GM21515 (cell line): ENCODE results near the gene DNPEP.
"Not testable (repeated sequence)": the region's sequence is repeated elsewhere in the genome, so short reads cannot be mapped to it uniquely, and the experiment has no call there.

Source experiments
- ATAC-seq: cut with Tn5 transposase; IDR thresholded peaks from one replicate; pipeline ENCODE4 v1.9.1; 2021; ENCODE audit not compliant: unreplicated experiment

The DNPEP gene

DNA sequence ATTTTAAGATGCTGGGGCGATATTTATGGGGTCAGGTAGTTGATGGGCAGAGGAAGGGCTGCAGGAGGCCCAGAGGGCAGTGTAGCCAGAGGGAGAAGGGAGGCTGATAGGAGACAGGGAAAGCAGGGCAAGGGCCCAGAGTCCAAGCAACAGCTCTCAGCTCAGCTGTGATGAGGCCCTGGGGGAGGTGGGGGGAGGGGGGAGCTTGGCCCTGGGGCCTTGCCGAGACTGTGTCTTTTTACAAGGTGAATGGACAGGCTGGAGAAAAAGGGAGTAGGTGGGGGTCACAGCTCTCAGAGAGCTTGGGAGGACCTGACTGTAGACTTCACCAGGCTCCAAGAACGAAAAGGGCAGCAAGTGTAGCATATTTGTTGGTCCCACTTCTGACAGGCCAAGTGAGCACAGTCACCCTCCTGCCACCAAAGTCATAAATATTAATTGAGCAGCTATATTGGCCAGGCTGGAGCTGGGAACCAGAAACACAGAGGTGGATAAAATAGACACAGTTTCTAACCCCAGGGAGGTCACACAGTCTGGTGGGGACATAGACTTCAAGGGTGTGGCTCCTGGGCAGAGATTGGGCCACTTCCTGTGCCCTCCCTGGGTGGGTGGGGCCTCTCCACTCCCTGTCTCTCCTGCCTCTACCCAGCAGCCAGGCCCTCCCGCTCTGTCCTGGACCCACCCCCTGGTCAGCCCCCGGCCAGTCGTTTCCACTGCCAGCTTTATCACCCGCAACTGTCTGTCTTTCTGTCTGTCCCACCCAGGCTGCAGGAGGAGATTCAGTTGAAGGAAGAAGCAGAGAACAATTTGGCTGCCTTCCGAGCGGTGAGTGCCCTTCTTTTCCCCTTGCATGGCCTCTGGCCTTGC is 31.9 kb upstream of the DNPEP start:
- no peak for ATAC-seq

- no peak for ATAC-seq
These were observed 31.3 kb upstream of the DNPEP start for GRCh38 chr2:219419012-219419324.

- no peak for ATAC-seq
These were observed 30.7 kb upstream of the DNPEP start, which contains the start of gene DES for GRCh38 chr2:219418155-219419011. DES (plus strand) TSS chr2:219418377; CDS start chr2:219418463, 86 bp downstream.

GRCh38 chr2:219417374-219417773 is 29.7 kb upstream of the DNPEP start:
- no peak for ATAC-seq

DNA sequence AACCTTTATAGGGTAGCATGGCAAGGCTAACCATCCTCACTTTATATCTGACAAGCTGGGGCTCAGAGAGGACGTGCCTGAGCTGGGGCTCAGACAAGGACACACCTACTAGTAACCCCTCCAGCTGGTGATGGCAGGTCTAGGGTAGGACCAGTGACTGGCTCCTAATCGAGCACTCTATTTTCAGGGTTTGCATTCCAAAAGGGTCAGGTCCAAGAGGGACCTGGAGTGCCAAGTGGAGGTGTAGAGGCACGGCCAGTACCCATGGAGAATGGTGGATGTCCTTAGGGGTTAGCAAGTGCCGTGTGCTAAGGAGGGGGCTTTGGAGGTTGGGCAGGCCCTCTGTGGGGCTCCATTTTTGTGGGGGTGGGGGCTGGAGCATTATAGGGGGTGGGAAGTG is 29.2 kb upstream of the DNPEP start:
- ATAC-seq = no peak

DNA sequence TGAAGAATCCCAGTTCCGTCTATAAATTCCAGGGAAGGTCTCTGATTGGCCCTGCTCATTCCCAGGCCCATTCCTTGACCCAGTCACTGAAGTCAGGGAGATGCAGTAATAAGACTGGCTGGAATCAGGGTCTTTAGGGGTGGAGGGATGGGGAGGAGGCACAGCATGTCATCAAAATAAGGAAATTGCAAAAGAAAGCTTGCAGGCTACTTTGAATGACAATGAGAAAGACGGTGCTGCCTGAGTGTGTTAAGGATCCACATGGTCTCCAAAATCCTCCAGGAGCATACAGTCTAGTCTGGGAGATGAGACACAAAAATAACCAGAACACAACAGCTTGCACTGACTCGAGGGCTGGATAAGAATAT is 28.5 kb upstream of the DNPEP start:
- ATAC-seq = no peak

GRCh38 chr2:219415580-219416234 is 28.0 kb upstream of the DNPEP start:
- ATAC-seq = no peak

GRCh38 chr2:219414857-219415256 is 27.1 kb upstream of the DNPEP start:
- ATAC-seq = no peak

DNA sequence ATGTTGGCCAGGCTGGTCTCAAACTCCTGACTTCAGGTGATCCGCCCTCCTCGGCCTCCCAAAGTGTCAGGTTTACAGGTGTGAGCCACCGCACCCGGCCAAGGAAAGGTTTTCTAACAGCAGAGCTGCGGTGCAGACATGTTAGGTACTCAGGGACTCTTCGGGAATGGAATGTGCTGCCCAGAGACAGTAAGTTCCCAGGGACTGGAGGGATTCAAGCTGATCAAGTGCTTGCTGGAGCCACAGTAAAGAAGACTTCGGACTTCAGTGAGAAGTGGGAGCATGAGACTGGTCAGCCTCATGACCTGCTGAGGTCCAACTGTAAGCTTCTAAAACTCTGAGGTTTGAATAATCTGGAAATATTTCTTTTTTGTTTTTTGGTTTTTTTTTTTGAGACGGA is 22.7 kb upstream of the DNPEP start:
- ATAC-seq = no peak

DNA sequence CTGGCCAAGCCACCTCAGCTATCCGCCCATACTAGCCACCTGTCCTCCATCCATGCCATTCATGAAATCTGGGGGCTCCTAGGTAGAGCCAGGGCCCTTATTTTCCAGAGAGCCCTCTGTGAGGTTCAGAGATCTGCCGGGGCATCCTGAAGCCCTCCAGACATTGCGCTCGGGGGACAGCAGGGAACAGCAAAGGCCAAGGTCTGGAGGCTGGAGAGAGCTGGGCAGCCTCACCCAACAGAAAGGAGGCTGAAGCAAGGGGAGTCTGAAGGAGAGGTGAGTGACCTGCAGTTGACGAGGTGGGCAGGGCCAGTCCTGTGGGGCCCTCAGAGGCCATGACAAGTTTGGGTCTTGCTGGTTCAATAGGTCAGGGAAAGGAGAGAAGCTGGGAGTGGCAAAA is 21.9 kb upstream of the DNPEP start:
- ATAC-seq = no peak

DNA sequence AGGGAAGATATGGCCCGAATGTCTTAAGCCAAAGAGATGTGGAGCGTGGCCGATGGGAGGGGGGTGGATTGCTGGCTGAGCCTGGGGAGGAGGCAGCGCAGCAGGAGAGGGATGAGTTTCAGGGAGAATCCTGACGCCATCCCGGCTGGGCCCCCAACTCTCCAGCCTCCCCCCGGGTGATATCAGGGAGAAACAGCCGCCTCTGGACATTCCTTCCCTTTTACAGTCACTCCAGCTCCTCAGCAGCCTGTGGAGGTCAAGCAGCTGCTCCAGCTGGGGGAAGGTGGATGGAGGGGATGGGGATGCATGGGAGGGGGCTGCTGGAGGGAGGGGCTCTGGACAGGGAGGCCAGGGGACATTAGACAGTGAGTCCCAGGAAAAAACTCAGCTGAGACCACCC is 20.9 kb upstream of the DNPEP start:
- ATAC-seq = no peak

DNA sequence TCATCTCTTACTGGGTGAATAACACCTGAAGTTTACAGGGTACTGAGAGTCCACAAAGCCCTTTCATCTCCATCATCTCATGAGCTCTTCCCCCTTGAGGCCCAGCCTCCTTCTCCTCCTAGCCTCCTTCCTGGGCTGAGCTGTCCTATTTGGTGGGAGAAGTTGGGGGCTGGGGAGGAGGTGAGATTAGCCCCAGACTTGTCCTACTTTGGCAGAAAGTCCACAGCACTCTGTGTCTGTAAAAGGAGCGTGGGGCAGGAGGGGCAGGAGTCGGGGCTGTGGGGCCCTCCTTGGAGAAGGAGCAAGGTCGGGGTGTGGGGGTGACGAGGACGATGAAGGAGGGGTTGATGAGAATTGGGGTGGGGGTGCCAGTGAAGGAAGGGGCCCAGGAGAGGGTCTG is 20.5 kb upstream of the DNPEP start:
- no peak for ATAC-seq

DNA sequence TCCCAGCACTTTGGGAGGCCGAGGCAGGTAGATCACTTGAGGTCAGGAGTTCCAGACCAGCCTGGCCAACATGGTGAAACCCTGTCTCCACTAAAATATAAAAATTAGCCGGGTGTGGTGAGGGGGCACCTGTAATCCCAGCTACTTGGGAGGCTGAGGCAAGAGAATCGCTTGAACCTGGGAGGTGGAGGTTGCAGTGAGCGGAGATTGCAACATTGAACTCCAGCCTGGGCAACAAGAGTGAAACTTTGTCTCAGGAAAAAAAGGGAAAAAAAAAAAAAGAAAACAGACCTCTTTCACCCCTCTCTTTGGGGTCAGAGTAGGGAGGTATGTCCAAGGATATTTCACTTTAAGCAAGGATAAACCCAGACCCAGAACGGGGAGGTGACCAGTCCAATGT is 19.6 kb upstream of the DNPEP start:
- ATAC-seq = not testable (repeated sequence)

DNA sequence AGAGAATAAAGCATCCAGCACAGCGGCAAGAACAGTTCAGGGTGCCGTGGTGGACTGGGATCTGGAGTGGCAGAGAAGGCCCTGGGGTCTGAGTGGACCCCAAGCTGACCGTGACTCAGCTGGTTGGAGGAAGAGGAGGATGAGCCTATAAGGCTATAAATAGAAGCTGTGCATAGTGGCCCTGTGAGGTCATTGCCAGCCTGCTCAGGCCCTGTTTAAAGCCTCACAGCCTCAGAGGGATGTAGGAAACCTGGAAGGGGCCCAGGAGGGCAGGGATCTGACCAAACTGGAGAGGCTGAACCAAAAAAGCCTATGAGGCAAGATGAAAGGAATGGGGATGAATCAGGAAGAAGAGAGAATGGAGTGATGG is 19.1 kb upstream of the DNPEP start:
- no peak for ATAC-seq

DNA sequence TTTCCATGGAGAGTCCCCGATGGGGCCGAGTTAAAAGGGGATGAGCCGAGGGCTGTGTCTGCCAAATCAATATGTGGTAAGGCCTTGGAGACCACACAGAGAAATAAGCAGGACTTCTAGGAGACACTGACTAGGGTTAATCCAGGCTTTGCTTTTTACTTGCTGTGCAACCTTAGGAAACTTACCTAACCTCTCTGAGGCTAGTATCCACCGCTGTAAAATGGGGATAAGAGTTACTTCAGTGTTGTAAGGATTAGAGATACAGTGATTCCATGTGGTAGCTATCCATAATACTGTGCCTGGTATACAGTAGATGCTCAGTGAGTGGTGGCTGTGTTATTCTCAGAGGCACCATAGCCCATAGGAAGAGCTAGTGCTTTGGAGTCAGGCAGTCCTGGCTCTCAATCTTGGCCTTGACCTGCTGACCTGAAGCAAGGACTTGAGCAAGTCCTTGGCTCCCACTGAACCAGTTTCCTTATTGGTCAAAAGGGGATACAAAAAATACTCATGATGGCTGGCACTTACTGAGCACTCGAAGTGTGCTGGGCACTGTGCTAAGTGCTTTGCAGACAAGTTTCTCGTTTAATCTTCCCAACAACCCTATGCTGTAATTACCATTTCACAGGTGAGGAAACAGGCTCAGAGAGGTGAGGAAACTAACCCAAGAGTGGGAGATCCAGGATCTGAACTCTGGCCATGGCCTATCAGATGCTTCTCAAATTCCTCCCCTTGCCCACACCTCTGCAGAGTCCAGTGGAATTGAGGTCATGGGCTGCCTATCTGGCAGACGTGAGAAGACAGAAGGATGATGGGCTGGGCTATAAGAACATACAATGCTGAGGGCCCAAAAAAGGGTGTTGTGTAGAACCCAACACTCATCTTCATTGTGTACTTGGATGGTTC is 18.5 kb upstream of the DNPEP start:
- no peak for ATAC-seq

DNA sequence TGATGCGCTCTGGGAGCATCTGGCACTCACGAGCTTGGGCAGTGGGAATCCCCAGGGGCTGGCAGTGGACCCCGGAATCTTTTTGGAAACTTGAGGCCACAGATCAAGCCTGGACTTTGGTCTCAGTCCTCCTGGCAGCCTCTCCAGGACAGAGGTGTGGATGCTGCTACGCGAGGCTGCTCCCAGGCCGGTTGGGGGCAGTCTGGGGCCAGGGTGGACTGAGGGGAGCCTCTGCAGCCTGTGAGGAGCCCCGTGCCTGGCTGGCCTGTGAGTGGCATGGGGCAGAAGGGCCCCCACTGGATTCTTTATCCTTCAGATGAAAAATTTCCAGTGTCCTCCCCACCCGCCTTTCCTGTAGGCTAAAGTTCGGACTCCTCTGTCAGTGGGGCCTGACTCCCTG is 17.7 kb upstream of the DNPEP start:
- ATAC-seq = no peak

DNA sequence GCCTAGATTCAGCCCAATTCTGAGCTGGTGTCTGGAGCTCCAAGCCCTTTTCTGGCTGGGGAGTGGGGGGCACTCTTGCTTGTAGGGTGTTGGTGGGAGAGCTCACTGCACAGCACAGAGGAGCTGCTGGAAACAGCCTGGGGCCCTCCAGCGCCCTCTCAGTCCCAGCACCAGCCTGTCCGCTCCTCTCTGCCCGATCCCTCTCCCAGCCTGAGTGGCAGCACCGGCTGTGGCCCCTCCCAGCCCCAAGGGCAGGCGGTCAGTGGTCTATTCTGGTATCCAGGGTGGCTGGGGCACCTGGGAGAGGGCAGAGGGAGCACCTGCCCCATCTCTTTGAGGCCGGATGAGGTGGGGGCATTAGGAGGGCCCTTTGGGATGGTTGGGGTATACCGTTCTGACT is 17.2 kb upstream of the DNPEP start:
- no peak for ATAC-seq

GRCh38 chr2:219404291-219404910 is 16.7 kb upstream of the DNPEP start:
- no peak for ATAC-seq

GRCh38 chr2:219403861-219404260 is 16.1 kb upstream of the DNPEP start:
- ATAC-seq = no peak
